ENCODE data around the gene GABRP. TPM values are rescaled to one million over a fixed set of nuclear protein-coding genes. Genes with fewer than 3 reads are reported as not detected.

The GABRP gene
- polyA plus RNA-seq, 2 of the 4 experiments (the other 2 are of a cell fraction): not detected

GRCh38 chr5:170805666-170806065, 22.1 kb downstream of the GABRP start:
- no peak overlapping the region for H3K27ac ChIP-seq
- POLR2A ChIA-PET: no interaction called here
- no peak for TF ChIP-seq MAZ (IDR thresholded peaks at IDR 0.05; ENCODE audit: borderline replicate concordance, low read depth, low read length)
- no peak for TF ChIP-seq NR3C1 (IDR thresholded peaks at IDR 0.05)
- no peak for TF ChIP-seq ZFP36 (IDR thresholded peaks at IDR 0.05; ENCODE audit: borderline replicate concordance, partially characterized antibody)
- TF ChIP-seq KDM1A (IDR thresholded peaks at IDR 0.05; ENCODE audit: low read depth): no peak
- no peak for TF ChIP-seq HOXA7 (CRISPR knock-in tag; IDR thresholded peaks at IDR 0.05)
- no peak for TF ChIP-seq POLR2A (IDR thresholded peaks at IDR 0.05; ENCODE audit: low read length)
- no peak for TF ChIP-seq BHLHE40 (IDR thresholded peaks at IDR 0.05; ENCODE audit: low read depth, low read length)
- TF ChIP-seq TFCP2L1 (CRISPR knock-in tag; IDR thresholded peaks at IDR 0.05): no peak
- TF ChIP-seq ZNF302 (CRISPR knock-in tag; IDR thresholded peaks at IDR 0.05): no peak
- no peak for TF ChIP-seq CHD2 (IDR thresholded peaks at IDR 0.05; ENCODE audit: low read length, partially characterized antibody)
- TF ChIP-seq HOXB13 (CRISPR knock-in tag; IDR thresholded peaks at IDR 0.05; ENCODE audit: low read depth): no peak
- TF ChIP-seq CBX2 (IDR thresholded peaks at IDR 0.05; ENCODE audit: borderline replicate concordance, low read depth): no peak
- no peak for TF ChIP-seq HMGXB4 (CRISPR knock-in tag; IDR thresholded peaks at IDR 0.05; ENCODE audit: borderline replicate concordance)
- TF ChIP-seq REST (IDR thresholded peaks at IDR 0.05): no peak
- no peak for TF ChIP-seq EP300 (IDR thresholded peaks at IDR 0.05)
- TF ChIP-seq CTCF (IDR thresholded peaks at IDR 0.05): no peak
- no peak for TF ChIP-seq SREBF2 (IDR thresholded peaks at IDR 0.05)
- no peak for TF ChIP-seq FOSB (CRISPR knock-in tag; IDR thresholded peaks at IDR 0.05)
- no peak for TF ChIP-seq MAFK (IDR thresholded peaks at IDR 0.05; ENCODE audit: partially characterized antibody)
- ATAC-seq (no peak), DNase-seq (ENCODE audit: low read depth in 1 of 2, low spot score in 1 of 2) (no peak), FAIRE-seq (no peak)
- no peak overlapping the region for H3K4me2 ChIP-seq
- WGBS (ENCODE audit: missing lambda C conversion rate): 47% methylated on average over 7 of the region's 7 CpGs
- H3K4me1 ChIP-seq: no peaks in the 10 kb centered on the region
- H3K9me3 ChIP-seq: no peaks in the 10 kb centered on the region; the same call in 2 of the 3 replicates
- CTCF ChIA-PET: interaction anchor here (0.5 to 2.4 kb wide), 4 partner anchors 62 to 545 kb away, joined by 4 to 8 read pairs (median 5); no protein-coding TSS in a partner anchor
- no peak overlapping the region for H3K4me3 ChIP-seq

GRCh38 chr5:170809551-170809950, 26.0 kb downstream of the GABRP start:
- DNase-seq (ENCODE audit: low read depth in 1 of 2, low spot score in 1 of 2) (peak; percentile 63 to 66), ATAC-seq (peak; percentile 97), FAIRE-seq (no peak)
- 6% methylated on average over 7 of the region's 7 CpGs for WGBS (ENCODE audit: missing lambda C conversion rate)
- H3K4me1 ChIP-seq: no peaks in the 10 kb centered on the region
- H3K4me3 ChIP-seq: no peak overlapping the region
- H3K9me3 ChIP-seq: no peaks in the 10 kb centered on the region
- TF ChIP-seq SMC3 (IDR thresholded peaks at IDR 0.05): peak; percentile 71
- TF ChIP-seq CTCF (IDR thresholded peaks at IDR 0.05): peak; percentile 60
- TF ChIP-seq EHF (CRISPR knock-in tag; IDR thresholded peaks at IDR 0.05): no peak
- TF ChIP-seq RAD21 (conservative IDR thresholded peaks at IDR 0.05 in 1 of 2, IDR thresholded peaks at IDR 0.05 in 1 of 2): peak; percentile 78 to 81
- no peak for TF ChIP-seq EHMT2 (IDR thresholded peaks at IDR 0.05; ENCODE audit: low read depth)
- H3K4me2 ChIP-seq: no peak overlapping the region
- no peak overlapping the region for H3K27ac ChIP-seq
- ChIA-PET CTCF (interaction anchor here (0.5 to 4.7 kb wide), 40 partner anchors 9 to 1250 kb away, joined by 3 to 39 read pairs (median 4); no protein-coding TSS in a partner anchor), POLR2A (no interaction called here)
